NCI-H1092 treated with DMSO at 0.1 percent for 48 hours (cell line): Measurements from ENCODE around the gene NPIPA7.
"Not testable (repeated sequence)": the region's sequence is repeated elsewhere in the genome, so short reads cannot be mapped to it uniquely, and the experiment has no call there.

Source experiments
- DNase-seq: peaks from one replicate; lab custom pipeline; 2025; lab: John Stamatoyannopoulos, UW

The NPIPA7 gene

DNA sequence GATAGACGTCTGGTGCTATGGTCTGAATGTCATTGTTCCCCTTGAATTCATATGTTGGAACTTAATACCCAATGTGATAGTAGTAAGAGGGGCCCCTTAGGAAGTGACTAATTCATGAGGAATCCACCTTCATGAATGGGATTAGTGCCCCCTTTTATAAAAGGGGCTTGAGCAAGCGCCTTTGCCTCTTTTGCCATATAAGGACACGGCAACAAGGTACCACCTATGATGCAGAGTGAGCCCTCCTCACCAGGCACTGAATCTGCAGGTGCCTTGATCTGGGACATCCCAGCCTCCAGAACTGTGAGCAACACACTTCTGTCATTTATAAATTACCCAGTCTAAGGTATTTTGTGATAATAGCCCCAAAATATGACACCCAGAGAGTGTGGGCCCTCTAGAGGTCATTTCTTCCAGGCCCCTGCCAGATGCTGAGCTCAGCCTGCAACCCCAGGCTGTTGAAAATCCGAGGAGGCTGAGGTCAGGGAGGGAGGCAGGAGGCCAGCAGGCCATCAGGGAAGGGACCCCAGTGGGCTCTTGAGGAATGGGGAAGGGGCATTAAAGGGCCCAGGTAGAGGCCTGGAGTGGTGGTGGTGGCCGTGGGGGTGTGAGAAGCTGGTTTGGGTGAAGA is 39.1 kb downstream of the NPIPA7 start:
- DNase-seq: not testable (repeated sequence)

DNA sequence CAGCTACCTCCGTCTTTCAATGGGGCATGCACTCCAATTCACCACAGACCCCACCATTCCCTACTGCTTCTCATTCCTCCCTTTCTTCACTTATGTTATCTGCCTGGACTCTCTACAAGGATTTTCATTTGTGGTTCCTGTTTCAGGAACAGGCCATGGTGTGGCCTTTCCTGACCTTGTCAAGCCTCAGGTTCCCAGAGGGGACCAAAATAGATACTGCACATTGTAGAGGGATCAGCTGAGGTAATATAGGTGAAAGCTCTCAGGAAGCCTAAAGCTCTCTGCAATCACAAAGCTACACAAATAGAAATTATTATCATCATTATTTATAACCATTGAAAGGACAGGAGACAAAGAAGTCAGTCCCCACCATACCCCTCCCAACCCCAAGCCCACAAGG is 41.6 kb downstream of the NPIPA7 start:
- not testable (repeated sequence) for DNase-seq

DNA sequence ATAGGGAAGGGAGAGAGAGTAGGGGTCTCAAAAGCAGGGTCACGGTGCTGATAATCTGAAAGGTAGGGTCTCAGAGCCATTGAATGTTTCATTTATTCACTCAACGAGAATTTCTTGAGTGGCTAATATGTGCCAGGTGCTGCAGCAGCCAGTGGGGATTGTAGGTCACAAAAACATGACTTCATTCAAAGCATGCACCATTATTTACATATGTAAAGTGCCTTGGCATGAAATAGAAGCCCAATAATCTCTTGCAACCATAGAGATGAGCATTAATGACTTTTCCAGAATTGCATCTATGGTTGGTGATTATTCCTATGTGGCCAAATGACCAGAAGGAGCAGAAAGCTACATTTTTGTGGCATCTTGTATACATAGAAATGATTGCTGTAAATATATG is 46.2 kb downstream of the NPIPA7 start:
- DNase-seq: not testable (repeated sequence)

DNA sequence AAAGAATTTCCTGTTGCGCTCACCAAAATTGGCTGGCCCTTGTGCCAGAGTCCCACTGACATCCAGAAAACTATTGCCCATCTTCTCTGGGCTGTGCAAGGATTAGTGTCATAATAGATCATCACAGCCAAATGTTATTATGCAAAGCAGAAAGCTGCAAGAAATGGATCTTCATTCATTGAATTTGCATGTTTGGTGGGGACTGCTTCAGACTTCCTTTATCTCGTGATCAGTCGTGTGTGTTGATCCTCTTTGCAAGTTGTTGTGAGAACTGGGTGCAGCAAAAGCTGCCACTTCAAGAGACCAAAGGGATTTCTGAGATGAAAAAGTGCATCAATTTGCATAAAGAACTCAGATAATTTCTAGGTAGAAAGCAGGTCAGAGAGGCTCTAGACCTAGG is 52.2 kb downstream of the NPIPA7 start:
- DNase-seq: not testable (repeated sequence)

DNA sequence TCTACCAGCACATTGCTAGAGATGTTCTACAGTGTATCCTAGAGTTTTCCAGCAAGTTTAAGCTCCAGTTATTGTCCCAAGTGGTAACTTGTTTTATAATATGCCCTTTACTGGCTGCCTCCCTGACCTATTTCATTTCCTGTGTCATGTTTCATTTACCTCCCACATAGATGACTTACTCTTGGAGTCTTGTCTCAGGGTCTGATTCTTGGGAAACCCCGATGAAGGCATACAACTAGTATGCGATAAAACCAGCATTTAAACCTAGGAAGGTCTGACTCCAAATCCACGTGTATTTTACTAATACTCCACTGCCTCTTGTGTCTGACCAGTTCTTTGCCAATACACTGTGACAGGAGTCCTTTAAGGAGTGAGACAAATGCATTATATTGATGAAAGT is 55.8 kb downstream of the NPIPA7 start:
- not testable (repeated sequence) for DNase-seq

DNA sequence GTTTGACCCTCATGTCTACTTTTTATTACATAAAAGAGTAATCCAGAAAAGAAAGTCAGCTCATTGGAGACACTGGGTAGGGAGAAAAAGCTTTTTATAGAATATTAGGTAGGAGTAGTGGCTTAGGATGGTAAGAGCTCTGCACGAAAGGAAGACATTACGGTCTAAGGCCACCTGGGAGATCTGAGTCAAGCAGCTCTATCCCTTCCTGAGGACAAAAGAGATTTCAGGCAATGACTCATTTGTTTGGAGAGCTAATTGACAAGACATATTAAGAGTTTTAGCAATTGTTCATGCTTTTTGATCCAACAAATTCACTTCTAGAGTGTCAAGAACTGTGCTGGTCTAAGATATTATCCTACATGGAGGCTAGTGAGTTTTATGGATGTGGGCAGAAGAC is 62.5 kb downstream of the NPIPA7 start:
- not testable (repeated sequence) for DNase-seq
